ENCODE data around the gene NCOA1.

The NCOA1 gene

GRCh38 chr2:24513281-24514071 is 22.4 kb downstream of the NCOA1 start:
- Histone ChIP-seq H3K9me3 (ENCODE audit: control insufficient read depth, low read length) (no peaks in the 10 kb centered on the region), H3K27ac (ENCODE audit: insufficient read depth, low read length, poor library complexity, severe bottlenecking) (no peak overlapping the region), H3K4me1 (ENCODE audit: control insufficient read depth, insufficient read depth, low read length, poor library complexity, severe bottlenecking) (no peaks in the 10 kb centered on the region), H3K36me3 (ENCODE audit: control insufficient read depth, insufficient read depth, low read length) (no peaks in the 10 kb centered on the region), H3K4me3 (ENCODE audit: insufficient read depth, low read depth, low read length, poor library complexity, severe bottlenecking) (no peak overlapping the region), H3K27me3 (replicated peaks; ENCODE audit: control insufficient read depth, insufficient read depth, low read length, poor library complexity, severe bottlenecking) (no peaks in the 10 kb centered on the region)
- no peak for DNase-seq

DNA sequence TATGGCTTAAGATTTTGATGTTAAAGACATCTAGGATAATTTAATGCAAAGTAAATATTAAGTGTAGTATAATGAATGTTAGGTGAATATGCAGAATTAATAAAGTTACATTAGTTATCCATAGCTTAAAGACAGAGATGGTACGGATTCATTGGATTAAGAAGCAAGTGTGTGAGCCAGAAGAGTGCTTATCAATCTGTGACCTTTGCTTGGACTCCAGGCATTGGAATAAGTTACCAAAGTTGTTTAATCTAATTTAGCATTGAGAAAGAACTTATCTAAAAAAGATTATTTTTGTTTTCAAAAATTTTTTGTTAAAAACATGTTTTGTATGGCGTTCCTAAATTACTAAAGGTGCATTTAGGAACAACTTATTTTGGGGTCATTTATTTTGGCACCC is 23.8 kb downstream of the NCOA1 start:
- no peaks in the 10 kb centered on the region for H3K9me3 ChIP-seq (ENCODE audit: control insufficient read depth, low read length)
- H3K4me3 ChIP-seq (ENCODE audit: insufficient read depth, low read depth, low read length, poor library complexity, severe bottlenecking), result no peak overlapping the region
- H3K36me3 ChIP-seq (ENCODE audit: control insufficient read depth, insufficient read depth, low read length), result no peaks in the 10 kb centered on the region
- DNase-seq, result no peak
- H3K27ac ChIP-seq (ENCODE audit: insufficient read depth, low read length, poor library complexity, severe bottlenecking), result no peak overlapping the region
- H3K4me1 ChIP-seq (ENCODE audit: control insufficient read depth, insufficient read depth, low read length, poor library complexity, severe bottlenecking), result no peaks in the 10 kb centered on the region
- no peaks in the 10 kb centered on the region for H3K27me3 ChIP-seq (replicated peaks; ENCODE audit: control insufficient read depth, insufficient read depth, low read length, poor library complexity, severe bottlenecking)

DNA sequence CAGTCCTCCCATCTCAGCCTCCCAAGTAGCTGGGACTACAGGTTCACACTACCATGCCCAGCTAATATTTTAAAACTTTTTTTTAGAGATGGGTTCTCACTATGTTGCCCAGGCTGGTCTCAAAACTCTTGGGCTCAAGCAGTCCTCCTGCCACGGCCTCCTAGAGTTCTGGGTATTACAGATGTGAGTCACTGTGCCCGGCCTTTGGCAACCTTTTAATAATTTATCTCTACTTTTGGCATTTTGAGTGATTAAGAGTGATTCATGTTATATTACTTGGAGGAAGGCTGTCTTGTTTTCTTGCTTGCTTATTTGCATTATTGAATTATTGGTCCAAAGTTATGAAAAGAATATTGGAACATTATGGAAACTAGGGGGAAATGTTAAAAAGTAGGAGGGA is 24.3 kb downstream of the NCOA1 start:
- no peaks in the 10 kb centered on the region for H3K9me3 ChIP-seq (ENCODE audit: control insufficient read depth, low read length)
- H3K4me3 ChIP-seq (ENCODE audit: insufficient read depth, low read depth, low read length, poor library complexity, severe bottlenecking), result no peak overlapping the region
- H3K36me3 ChIP-seq (ENCODE audit: control insufficient read depth, insufficient read depth, low read length), result no peaks in the 10 kb centered on the region
- no peaks in the 10 kb centered on the region for H3K27me3 ChIP-seq (replicated peaks; ENCODE audit: control insufficient read depth, insufficient read depth, low read length, poor library complexity, severe bottlenecking)
- no peak overlapping the region for H3K27ac ChIP-seq (ENCODE audit: insufficient read depth, low read length, poor library complexity, severe bottlenecking)
- H3K4me1 ChIP-seq (ENCODE audit: control insufficient read depth, insufficient read depth, low read length, poor library complexity, severe bottlenecking), result no peaks in the 10 kb centered on the region
- DNase-seq, result no peak

DNA sequence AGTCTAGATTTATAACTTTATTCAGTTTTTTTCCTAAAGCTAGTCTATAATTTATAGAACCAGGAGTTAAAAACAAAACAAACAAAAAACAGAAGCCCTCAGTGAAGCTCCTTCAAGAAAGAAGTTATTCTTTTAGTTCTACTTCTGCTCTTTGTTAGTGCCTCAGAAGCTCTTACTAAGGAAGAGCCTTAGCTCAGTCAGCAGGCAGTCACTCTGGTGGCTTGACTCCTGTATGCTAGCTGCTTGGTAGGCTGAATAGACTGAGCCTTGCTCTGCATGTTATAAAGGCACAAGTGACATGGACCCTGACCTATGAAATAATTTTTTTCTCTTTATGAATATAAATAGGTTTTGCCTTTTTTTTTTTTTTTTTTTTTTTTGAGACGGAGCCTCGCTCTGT is 24.8 kb downstream of the NCOA1 start:
- DNase-seq, result no peak
- no peak overlapping the region for H3K4me3 ChIP-seq (ENCODE audit: insufficient read depth, low read depth, low read length, poor library complexity, severe bottlenecking)
- H3K9me3 ChIP-seq (ENCODE audit: control insufficient read depth, low read length), result no peaks in the 10 kb centered on the region
- no peak overlapping the region for H3K27ac ChIP-seq (ENCODE audit: insufficient read depth, low read length, poor library complexity, severe bottlenecking)
- H3K27me3 ChIP-seq (replicated peaks; ENCODE audit: control insufficient read depth, insufficient read depth, low read length, poor library complexity, severe bottlenecking), result no peaks in the 10 kb centered on the region
- H3K36me3 ChIP-seq (ENCODE audit: control insufficient read depth, insufficient read depth, low read length), result no peaks in the 10 kb centered on the region
- H3K4me1 ChIP-seq (ENCODE audit: control insufficient read depth, insufficient read depth, low read length, poor library complexity, severe bottlenecking), result no peaks in the 10 kb centered on the region

- H3K27ac ChIP-seq (ENCODE audit: insufficient read depth, low read length, poor library complexity, severe bottlenecking), result no peak overlapping the region
These were observed 26.2 kb downstream of the NCOA1 start for GRCh38 chr2:24517247-24517646.

DNA sequence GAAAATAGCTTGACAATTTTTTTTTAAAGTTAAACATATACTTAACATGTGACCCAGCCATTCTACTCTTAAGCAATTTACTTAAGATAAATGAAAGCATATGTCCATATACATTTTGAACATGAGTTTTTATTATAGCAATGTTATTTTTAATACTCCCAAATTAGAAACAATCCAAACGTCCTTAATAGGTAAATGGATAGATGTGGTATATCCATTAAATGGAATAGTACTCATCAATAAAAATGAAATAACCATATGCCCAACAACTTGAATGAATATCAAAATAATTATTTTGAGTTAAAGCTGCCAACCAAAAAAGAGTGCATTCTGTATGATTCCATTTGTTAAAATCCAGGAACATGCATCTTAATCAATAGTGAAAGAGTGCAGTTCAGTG is 29.1 kb downstream of the NCOA1 start:
- no peaks in the 10 kb centered on the region for H3K27me3 ChIP-seq (replicated peaks; ENCODE audit: control insufficient read depth, insufficient read depth, low read length, poor library complexity, severe bottlenecking)
- no peak overlapping the region for H3K4me3 ChIP-seq (ENCODE audit: insufficient read depth, low read depth, low read length, poor library complexity, severe bottlenecking)
- H3K36me3 ChIP-seq (ENCODE audit: control insufficient read depth, insufficient read depth, low read length), result no peaks in the 10 kb centered on the region
- H3K27ac ChIP-seq (ENCODE audit: insufficient read depth, low read length, poor library complexity, severe bottlenecking), result no peak overlapping the region
- no peak for DNase-seq
- H3K9me3 ChIP-seq (ENCODE audit: control insufficient read depth, low read length), result no peaks in the 10 kb centered on the region
- no peaks in the 10 kb centered on the region for H3K4me1 ChIP-seq (ENCODE audit: control insufficient read depth, insufficient read depth, low read length, poor library complexity, severe bottlenecking)

More at GRCh38 chr2:24517247-24517646, 26.2 kb downstream of the NCOA1 start:
- no peak overlapping the region for H3K4me3 ChIP-seq (ENCODE audit: insufficient read depth, low read depth, low read length, poor library complexity, severe bottlenecking)
- no peaks in the 10 kb centered on the region for H3K36me3 ChIP-seq (ENCODE audit: control insufficient read depth, insufficient read depth, low read length)
- DNase-seq, result no peak
- no peaks in the 10 kb centered on the region for H3K4me1 ChIP-seq (ENCODE audit: control insufficient read depth, insufficient read depth, low read length, poor library complexity, severe bottlenecking)
- no peaks in the 10 kb centered on the region for H3K27me3 ChIP-seq (replicated peaks; ENCODE audit: control insufficient read depth, insufficient read depth, low read length, poor library complexity, severe bottlenecking)
- H3K9me3 ChIP-seq (ENCODE audit: control insufficient read depth, low read length), result no peaks in the 10 kb centered on the region

GRCh38 chr2:24521162-24521857 is 30.3 kb downstream of the NCOA1 start:
- H3K4me3 ChIP-seq (ENCODE audit: insufficient read depth, low read depth, low read length, poor library complexity, severe bottlenecking), result no peak overlapping the region
- H3K36me3 ChIP-seq (ENCODE audit: control insufficient read depth, insufficient read depth, low read length), result no peaks in the 10 kb centered on the region
- no peaks in the 10 kb centered on the region for H3K4me1 ChIP-seq (ENCODE audit: control insufficient read depth, insufficient read depth, low read length, poor library complexity, severe bottlenecking)
- DNase-seq, result no peak
- no peak overlapping the region for H3K27ac ChIP-seq (ENCODE audit: insufficient read depth, low read length, poor library complexity, severe bottlenecking)
- H3K27me3 ChIP-seq (replicated peaks; ENCODE audit: control insufficient read depth, insufficient read depth, low read length, poor library complexity, severe bottlenecking), result no peaks in the 10 kb centered on the region
- no peaks in the 10 kb centered on the region for H3K9me3 ChIP-seq (ENCODE audit: control insufficient read depth, low read length)

DNA sequence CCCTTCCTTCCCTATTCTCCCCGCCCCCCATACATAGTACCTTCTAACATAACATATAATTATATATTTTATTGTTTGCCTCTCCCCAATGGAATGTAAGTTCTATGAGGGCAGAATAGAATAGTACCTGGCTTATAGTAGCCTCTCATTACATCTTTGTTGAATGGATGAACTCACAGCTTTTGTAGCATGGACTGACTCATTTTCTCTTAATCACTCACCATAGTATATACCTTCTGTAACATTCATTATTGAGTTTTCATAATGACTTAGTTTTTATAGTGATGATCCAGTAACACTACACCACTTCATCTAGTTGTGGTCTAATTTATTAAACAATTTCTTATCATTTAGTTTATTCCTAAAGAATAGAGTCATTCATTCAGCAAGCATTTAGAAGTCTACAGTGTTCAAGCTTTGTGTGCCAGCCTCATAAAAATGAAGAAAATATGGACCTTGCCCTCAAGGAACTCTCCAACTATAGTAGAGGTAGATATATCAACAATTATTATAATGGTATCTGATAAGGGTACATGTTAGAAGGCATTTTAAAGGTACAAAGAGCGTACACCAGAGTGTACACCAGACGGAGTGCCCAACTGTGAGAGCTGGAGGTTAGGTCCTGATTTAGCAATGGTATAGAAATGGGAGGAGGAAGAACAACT is 31.1 kb downstream of the NCOA1 start:
- no peaks in the 10 kb centered on the region for H3K4me1 ChIP-seq (ENCODE audit: control insufficient read depth, insufficient read depth, low read length, poor library complexity, severe bottlenecking)
- no peaks in the 10 kb centered on the region for H3K36me3 ChIP-seq (ENCODE audit: control insufficient read depth, insufficient read depth, low read length)
- H3K27ac ChIP-seq (ENCODE audit: insufficient read depth, low read length, poor library complexity, severe bottlenecking), result no peak overlapping the region
- H3K27me3 ChIP-seq (replicated peaks; ENCODE audit: control insufficient read depth, insufficient read depth, low read length, poor library complexity, severe bottlenecking), result no peaks in the 10 kb centered on the region
- H3K9me3 ChIP-seq (ENCODE audit: control insufficient read depth, low read length), result no peaks in the 10 kb centered on the region
- H3K4me3 ChIP-seq (ENCODE audit: insufficient read depth, low read depth, low read length, poor library complexity, severe bottlenecking), result no peak overlapping the region
- DNase-seq, result no peak

GRCh38 chr2:24527536-24527935 is 36.5 kb downstream of the NCOA1 start:
- Histone ChIP-seq H3K9me3 (ENCODE audit: control insufficient read depth, low read length) (no peaks in the 10 kb centered on the region), H3K4me1 (ENCODE audit: control insufficient read depth, insufficient read depth, low read length, poor library complexity, severe bottlenecking) (no peaks in the 10 kb centered on the region), H3K36me3 (ENCODE audit: control insufficient read depth, insufficient read depth, low read length) (no peaks in the 10 kb centered on the region), H3K27ac (ENCODE audit: insufficient read depth, low read length, poor library complexity, severe bottlenecking) (no peak overlapping the region), H3K27me3 (replicated peaks; ENCODE audit: control insufficient read depth, insufficient read depth, low read length, poor library complexity, severe bottlenecking) (no peaks in the 10 kb centered on the region), H3K4me3 (ENCODE audit: insufficient read depth, low read depth, low read length, poor library complexity, severe bottlenecking) (no peak overlapping the region)
- no peak for DNase-seq

- no peak for DNase-seq
- H3K27ac ChIP-seq (ENCODE audit: insufficient read depth, low read length, poor library complexity, severe bottlenecking), result no peak overlapping the region
- H3K4me3 ChIP-seq (ENCODE audit: insufficient read depth, low read depth, low read length, poor library complexity, severe bottlenecking), result no peak overlapping the region
- H3K9me3 ChIP-seq (ENCODE audit: control insufficient read depth, low read length), result no peaks in the 10 kb centered on the region
- H3K36me3 ChIP-seq (ENCODE audit: control insufficient read depth, insufficient read depth, low read length), result no peaks in the 10 kb centered on the region
- no peaks in the 10 kb centered on the region for H3K4me1 ChIP-seq (ENCODE audit: control insufficient read depth, insufficient read depth, low read length, poor library complexity, severe bottlenecking)
- no peaks in the 10 kb centered on the region for H3K27me3 ChIP-seq (replicated peaks; ENCODE audit: control insufficient read depth, insufficient read depth, low read length, poor library complexity, severe bottlenecking)
These were observed 39.7 kb downstream of the NCOA1 start for GRCh38 chr2:24530796-24531195.

Measured in effector memory CD4-positive, alpha-beta T cell (primary cell).